IMR-90 (cell line): ENCODE measurements around the gene SLC35C1. TPM values are rescaled to one million over a fixed set of nuclear protein-coding genes. Genes with fewer than 3 reads are reported as not detected.

Experiments used
- ATAC-seq: fragments of 200-7000 bp; cut with Tn5 transposase; 2 replicates; pipeline ENCODE4 v1.9.1; 2020; ENCODE audit warnings: low read depth, mild to moderate bottlenecking, moderate library complexity
- BruUV-seq: library from RNA; stranded (reverse); fragments of 400-500 nt; replicated peaks from 2 replicates; lab custom pipeline; 2021; lab: Mats Ljungman, UMichigan
- CTCF ChIA-PET: fragments of 300-600 bp; formaldehyde crosslinking; extraction: SDS; loops from one replicate; lab custom pipeline; 2021; ENCODE audit warnings: antibody characterized with exemption; lab: Yijun Ruan, JAX
- POLR2A ChIA-PET: fragments of 300-600 bp; sonication (Branson Sonifier 250); formaldehyde crosslinking; loops from one replicate; lab custom pipeline; 2022; ENCODE audit warnings: antibody characterized with exemption; ENCODE audit not compliant: unreplicated experiment; lab: Charles Lee
- DNase-seq: peaks from one replicate; pipeline ENCODE4 v3.0.0; 2013
- H2AFZ ChIP-seq: replicated peaks from 2 replicates; pipeline ENCODE3; 2013; ENCODE audit warnings: low read length, mild to moderate bottlenecking; ENCODE audit not compliant: poor library complexity
- H2AK5ac ChIP-seq: 2 replicates; pipeline ENCODE4 v1.6.1; 2013; ENCODE audit warnings: low read depth, low read length, inconsistent platforms
- H2AK9ac ChIP-seq: replicated peaks from 2 replicates; pipeline ENCODE3; 2013; ENCODE audit warnings: mild to moderate bottlenecking, low read depth, low read length, moderate library complexity; ENCODE audit not compliant: poor library complexity
- H2BK120ac ChIP-seq: 2 replicates; pipeline ENCODE4 v1.6.1; 2013; ENCODE audit warnings: low read depth, low read length, inconsistent platforms
- H2BK15ac ChIP-seq: 3 replicates; pipeline ENCODE4 v1.6.1; 2013; ENCODE audit warnings: low read depth, low read length, inconsistent platforms
- H2BK20ac ChIP-seq: 2 replicates; pipeline ENCODE4 v1.6.1; 2013; ENCODE audit warnings: low read depth, mild to moderate bottlenecking, inconsistent platforms, low read length, moderate library complexity
- H2BK5ac ChIP-seq: 2 replicates; pipeline ENCODE4 v1.6.1; 2013; ENCODE audit warnings: mild to moderate bottlenecking, low read depth, low read length, inconsistent platforms; ENCODE audit not compliant: poor library complexity, severe bottlenecking
- H3K14ac ChIP-seq: replicated peaks from 2 replicates; pipeline ENCODE4 v1.6.1; 2013; ENCODE audit warnings: low read depth, low read length, inconsistent platforms
- H3K18ac ChIP-seq: 2 replicates; pipeline ENCODE4 v1.6.1; 2013; ENCODE audit warnings: low read depth, low read length, control low read depth
- H3K23ac ChIP-seq: 2 replicates; pipeline ENCODE4 v1.6.1; 2013; ENCODE audit warnings: low read depth, low read length, inconsistent platforms
- H3K27ac ChIP-seq: 2 replicates; pipeline ENCODE4 v1.5.1; 2013; ENCODE audit warnings: mild to moderate bottlenecking, control low read depth, low read length; ENCODE audit not compliant: insufficient read depth
- H3K27me3 ChIP-seq: 2 replicates; pipeline ENCODE4 v1.6.1; 2013; ENCODE audit warnings: low read length; ENCODE audit not compliant: control insufficient read depth, insufficient read depth
- H3K36me3 ChIP-seq: 2 replicates; pipeline ENCODE4 v1.6.1; 2013; ENCODE audit warnings: low read length, mixed read lengths; ENCODE audit not compliant: control insufficient read depth, insufficient read depth
- H3K4ac ChIP-seq: 2 replicates; pipeline ENCODE4 v1.6.1; 2013; ENCODE audit warnings: low read depth, low read length, inconsistent platforms
- H3K4me1 ChIP-seq: 2 replicates; pipeline ENCODE4 v1.6.1; 2013; ENCODE audit warnings: low read length, mixed read lengths; ENCODE audit not compliant: control insufficient read depth, insufficient read depth
- H3K4me2 ChIP-seq: 2 replicates; pipeline ENCODE4 v1.6.1; 2013; ENCODE audit warnings: low read depth, mild to moderate bottlenecking, control low read depth, low read length, moderate library complexity
- H3K4me3 ChIP-seq: 2 replicates; pipeline ENCODE4 v1.5.1; 2013; ENCODE audit warnings: low read depth, mild to moderate bottlenecking, control low read depth, low read length, moderate library complexity; ENCODE audit not compliant: insufficient read depth
- H3K56ac ChIP-seq: 2 replicates; pipeline ENCODE4 v1.6.1; 2013; ENCODE audit warnings: low read length, inconsistent platforms; ENCODE audit not compliant: insufficient read depth; ENCODE audit errors: extremely low read depth
- H3K79me1 ChIP-seq, 2 experiments: 2 replicates each; pipeline ENCODE4 v1.6.1; 2013; ENCODE audit warnings: low read length in 2 of 2, inconsistent platforms in 1 of 2, low read depth in 1 of 2
- H3K9ac ChIP-seq: 2 replicates; pipeline ENCODE4 v1.6.1; 2013; ENCODE audit warnings: low read depth, low read length, control low read depth
- H3K9me1 ChIP-seq: 2 replicates; pipeline ENCODE4 v1.6.1; 2013; ENCODE audit warnings: low read length, inconsistent platforms; ENCODE audit not compliant: insufficient read depth
- H3K9me3 ChIP-seq: 2 replicates; pipeline ENCODE4 v1.6.1; 2013; ENCODE audit warnings: low read length; ENCODE audit not compliant: control insufficient read depth, insufficient read depth
- H4K20me1 ChIP-seq: 2 replicates; pipeline ENCODE4 v1.6.1; 2013; ENCODE audit warnings: low read length, inconsistent platforms; ENCODE audit not compliant: insufficient read depth
- H4K5ac ChIP-seq: 2 replicates; pipeline ENCODE4 v1.6.1; 2013; ENCODE audit warnings: mild to moderate bottlenecking, low read depth, low read length, control low read depth
- H4K8ac ChIP-seq, 2 experiments: 2 replicates each; pipeline ENCODE4 v1.6.1; 2013; ENCODE audit warnings: low read depth in 2 of 2, low read length in 2 of 2, control low read depth in 1 of 2, inconsistent platforms in 1 of 2
- H4K91ac ChIP-seq: 2 replicates; pipeline ENCODE4 v1.6.1; 2013; ENCODE audit warnings: low read depth, low read length, inconsistent platforms; ENCODE audit not compliant: insufficient read depth
- BHLHE40 ChIP-seq: fragments of 150-350 bp; IDR thresholded peaks from 2 replicates; pipeline ENCODE4 v1.6.1; 2016; ENCODE audit warnings: mild to moderate bottlenecking, low read depth, low read length
- CEBPB ChIP-seq: IDR thresholded peaks from 2 replicates; pipeline ENCODE4 v1.6.1; 2012; ENCODE audit warnings: low read depth, low read length, improper control_type of control experiment
- ELK1 ChIP-seq: fragments of 150-350 bp; IDR thresholded peaks from 2 replicates; pipeline ENCODE4 v1.6.1; 2016; ENCODE audit warnings: low read depth, mild to moderate bottlenecking, low read length, moderate library complexity, borderline replicate concordance
- MAFK ChIP-seq: IDR thresholded peaks from 2 replicates; pipeline ENCODE4 v1.6.1; 2012; ENCODE audit warnings: low read depth, low read length, improper control_type of control experiment
- WGBS, 2 experiments: methylation state at CpG; one replicate each; pipeline versions ENCODE4 v1.1.5 to v1.1.7; 2013; ENCODE audit warnings: missing lambda C conversion rate in 2 of 2; ENCODE audit not compliant: insufficient read length in 1 of 2; ENCODE audit errors: extremely low coverage in 2 of 2; 5-methylcytosine and 5-hydroxymethylcytosine counted together
- dilution Hi-C: fragments of 300-500 bp; cut with HindIII; formaldehyde crosslinking; loops from one replicate; pipeline ENCODE4 v1.14.3; 2018; ENCODE audit warnings: low sequenced_read_pairs; ENCODE audit not compliant: unreplicated experiment
- in situ Hi-C: fragments of 300-500 bp; cut with MboI; formaldehyde crosslinking; loops from 3 replicates; pipeline ENCODE4 v1.14.3; 2019; ENCODE audit warnings: low sequenced_read_pairs, inconsistent platforms, mixed read lengths
- intact Hi-C: fragments of 100-400 bp; cut with micrococcal nuclease; formaldehyde crosslinking; loops from 2 replicates; pipeline ENCODE4 v1.10.0; 2022
- polyA plus RNA-seq, 3 experiments: library from polyadenylated mRNA; depleted of rRNA; stranded (reverse); fragments of >200 nt; gene quantifications; 2 replicates each; pipeline ENCODE4 v1.2.3, GENCODE V29; 2012; ENCODE audit warnings: low replicate concordance in 1 of 3
- total RNA-seq: library from RNA; depleted of rRNA; stranded (reverse); fragments of >200 nt; gene quantifications from 2 replicates; pipeline ENCODE4 v1.2.3, GENCODE V29; 2012

Gene SLC35C1
- total and polyA plus RNA-seq, 2 of the 4 experiments (the other 2 are of a cell fraction), result 4.3 to 27.1 TPM

- H3K4ac ChIP-seq, result no peak overlapping the region
- H3K79me1 ChIP-seq, result no peaks in the 10 kb centered on the region
- no peaks in the 10 kb centered on the region; the same call in 1 of the 2 replicates for H3K27me3 ChIP-seq
- peaks cover 1% of the 10 kb centered on the region; the same call in 1 of the 2 replicates for H3K4me1 ChIP-seq
- dilution Hi-C loops, result no loop called here
- CTCF ChIA-PET, result interaction anchor here (1.0 kb wide), 1 partner anchor 46 kb away, joined by 3 read pairs; no protein-coding TSS in a partner anchor
- no peak overlapping the region for H2BK5ac ChIP-seq
- ATAC-seq (no peak), DNase-seq (no peak)
- TF ChIP-seq CEBPB (no peak), MAFK (no peak), BHLHE40 (no peak), ELK1 (no peak)
- H2BK120ac ChIP-seq, result no peak overlapping the region
- no peak overlapping the region for H2AFZ ChIP-seq
- no peak overlapping the region for H4K5ac ChIP-seq
- H2BK20ac ChIP-seq, result no peak overlapping the region
- H3K9me1 ChIP-seq, result no peaks in the 10 kb centered on the region; the same call in 1 of the 2 replicates
- H3K9me3 ChIP-seq, result 0 out of 2 replicates have a peak, but pooled peaks cover 2% of the 10 kb centered on the region
- no peak overlapping the region for H3K14ac ChIP-seq
- H2BK15ac ChIP-seq, result no peak overlapping the region
- no peak overlapping the region for H4K91ac ChIP-seq
- no peak overlapping the region for H2AK5ac ChIP-seq
- no peak overlapping the region for H3K4me2 ChIP-seq
- H3K18ac ChIP-seq, result no peak overlapping the region
- H3K23ac ChIP-seq, result no peak overlapping the region
- POLR2A ChIA-PET, result no interaction called here
- H3K36me3 ChIP-seq, result peaks cover 4% of the 10 kb centered on the region; the same call in 1 of the 2 replicates
- BruUV-seq, result no TSS peak
- no peak overlapping the region for H3K27ac ChIP-seq
- H4K20me1 ChIP-seq, result peaks cover under 1% of the 10 kb centered on the region
- 90% methylated on average over 5 of the region's 7 CpGs; no CpG with 5 or more reads in 1 of the 2 experiments for WGBS, 2 experiments
- intact Hi-C loops, result no loop called here
- no peak overlapping the region for H3K4me3 ChIP-seq
- in situ Hi-C loops, result loop anchor here (25.0 kb wide), 1 partner anchor 1255 kb away; the partner anchor contains the start of gene CD82
- no peak overlapping the region for H4K8ac ChIP-seq
- no peak overlapping the region for H3K56ac ChIP-seq
- H2AK9ac ChIP-seq, result no peak overlapping the region
- H3K9ac ChIP-seq, result no peak overlapping the region
These were observed 12.2 kb downstream of the SLC35C1 start for GRCh38 chr11:45817191-45817590.
